ACC112 (cell line): ENCODE measurements around the gene ZFAND4.
"Not testable (repeated sequence)": the region's sequence is repeated elsewhere in the genome, so short reads cannot be mapped to it uniquely, and the experiment has no call there.

Source experiments
- H2AFZ ChIP-seq: fragments of 200-600 bp; sonication (generic); one replicate; pipeline ENCODE4 v1.6.0; 2017; ENCODE audit warnings: antibody characterized with exemption, low read length; ENCODE audit not compliant: unreplicated experiment
- H3K27ac ChIP-seq: fragments of 200-600 bp; sonication (generic); 2 replicates; pipeline ENCODE4 v1.5.1; 2014; ENCODE audit warnings: low read depth, mild to moderate bottlenecking, antibody characterized with exemption, low read length, moderate library complexity
- H3K27me3 ChIP-seq: fragments of 200-600 bp; sonication (generic); 2 replicates; pipeline ENCODE4 v1.6.1; 2014; ENCODE audit warnings: mild to moderate bottlenecking, antibody characterized with exemption, low read length, moderate library complexity, mixed read lengths; ENCODE audit not compliant: insufficient read depth
- H3K36me3 ChIP-seq: fragments of 200-600 bp; sonication (generic); 2 replicates; pipeline ENCODE4 v1.6.1; 2016; ENCODE audit warnings: mild to moderate bottlenecking, antibody characterized with exemption, low read length, moderate library complexity, mixed read lengths; ENCODE audit not compliant: insufficient read depth
- H3K4me1 ChIP-seq: fragments of 200-600 bp; sonication (generic); one replicate; pipeline ENCODE4 v1.6.1; 2016; ENCODE audit warnings: low read length, mixed read lengths; ENCODE audit not compliant: insufficient read depth, unreplicated experiment, control insufficient read depth
- H3K4me3 ChIP-seq: fragments of 200-600 bp; sonication (generic); 2 replicates; pipeline ENCODE4 v1.5.1; 2014; ENCODE audit warnings: mild to moderate bottlenecking, low read depth, low read length
- H3K79me2 ChIP-seq: fragments of 200-600 bp; sonication (generic); one replicate; pipeline ENCODE4 v1.6.0; 2016; ENCODE audit warnings: low read length; ENCODE audit not compliant: control insufficient read depth, unreplicated experiment, insufficient read depth

ZFAND4 gene

DNA sequence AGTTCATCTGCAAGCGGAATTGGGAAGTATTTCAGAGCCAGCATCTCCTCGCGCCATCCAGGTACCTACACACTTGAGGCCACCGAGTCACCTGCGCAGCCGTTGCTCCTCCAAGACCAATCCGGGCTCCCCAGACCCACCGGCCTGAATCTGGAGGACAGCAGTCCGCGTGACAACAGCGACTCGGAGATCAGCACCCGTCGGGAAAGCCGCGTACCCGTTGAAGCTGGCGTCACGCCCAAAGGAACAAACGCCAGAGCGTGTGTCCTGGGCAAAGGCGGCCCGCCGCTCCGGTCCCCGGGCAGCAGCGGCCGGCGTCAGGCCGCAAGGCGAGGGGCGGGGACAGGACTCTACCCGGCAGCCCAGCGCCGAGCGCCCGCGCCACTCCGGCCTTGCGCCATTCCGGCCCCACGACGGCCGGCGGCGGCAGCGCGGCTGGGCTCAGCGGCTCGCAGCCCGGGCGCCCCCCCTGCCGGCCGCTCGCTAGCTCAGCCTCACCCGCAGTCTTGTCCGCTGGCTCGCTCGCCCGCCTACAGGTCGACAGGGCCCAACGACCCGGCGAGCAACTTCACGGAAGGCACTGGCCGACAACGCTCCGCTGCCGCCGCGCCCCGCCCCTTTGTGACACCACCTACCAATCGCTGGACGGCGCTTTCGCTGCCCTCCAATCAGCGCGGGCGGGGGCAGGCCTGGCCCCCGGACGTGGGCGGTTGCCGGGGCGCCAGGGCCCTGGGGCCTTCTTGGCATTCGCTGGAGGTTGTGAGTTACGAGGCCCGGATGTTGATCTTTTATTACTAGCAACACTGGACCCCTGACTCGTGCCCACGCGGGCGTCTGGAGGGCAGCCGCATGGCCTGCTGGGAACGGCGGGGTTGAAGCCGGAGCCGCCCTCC lies at the start of gene ZFAND4:
Gene ZFAND4 (minus strand): TSS at position 592 of the 893 bp plus-strand sequence. CDS start 9,047 bp downstream, outside the sequence.
- H3K79me2 ChIP-seq = peaks cover 7% of the 10 kb centered on the region
- H3K36me3 ChIP-seq = no peaks in the 10 kb centered on the region
- peak within 1 kb of the TSS; percentile 93 for H3K4me3 ChIP-seq
- peak within 1 kb of the TSS; percentile 66 for H3K27ac ChIP-seq
- no peaks in the 10 kb centered on the region for H3K27me3 ChIP-seq
- peak within 1 kb of the TSS; percentile 98 for H2AFZ ChIP-seq
- no peaks in the 10 kb centered on the region for H3K4me1 ChIP-seq

DNA sequence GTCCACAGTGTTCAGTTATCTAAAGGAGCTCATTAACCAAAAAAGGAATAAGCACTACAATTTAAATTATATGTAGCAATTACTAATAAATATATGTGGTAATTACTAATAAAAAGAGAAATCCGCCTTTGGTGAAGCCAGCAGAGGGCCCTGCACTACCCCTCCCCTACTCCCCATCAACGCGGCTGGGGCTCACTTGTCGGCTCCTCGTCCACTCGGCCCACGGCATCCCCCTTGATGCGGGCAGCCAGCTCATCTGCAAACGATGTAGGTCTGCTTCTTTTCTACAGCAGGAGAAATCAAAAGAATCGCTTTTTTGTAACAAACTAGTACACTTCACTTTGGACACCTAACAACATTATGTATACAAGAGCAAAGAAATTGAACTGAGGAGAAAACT lies 48.9 kb upstream of the ZFAND4 start:
- not testable (repeated sequence) for H2AFZ ChIP-seq, H3K27me3 ChIP-seq, H3K4me3 ChIP-seq, H3K27ac ChIP-seq, H3K79me2 ChIP-seq, H3K36me3 ChIP-seq
- peaks cover 10% of the 10 kb centered on the region for H3K4me1 ChIP-seq

DNA sequence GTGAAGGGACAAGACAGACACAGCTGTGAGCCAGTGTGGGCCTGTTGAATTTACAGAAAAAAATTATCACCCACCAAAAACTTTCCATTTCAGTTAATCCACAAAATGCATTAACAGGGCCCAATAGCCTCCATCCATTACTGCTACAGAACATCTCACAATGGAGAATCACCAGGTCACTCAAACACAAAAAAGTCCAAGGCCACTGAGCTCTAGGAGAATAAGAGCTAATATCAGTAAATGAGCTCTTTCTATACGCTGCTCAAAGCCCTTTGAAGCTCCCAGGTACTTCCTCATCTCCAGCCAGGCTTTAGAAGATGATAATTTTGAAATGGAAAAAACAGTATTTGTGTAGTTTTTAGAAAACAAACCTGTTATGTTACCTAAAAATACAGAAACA lies 45.1 kb upstream of the ZFAND4 start:
- H3K36me3 ChIP-seq, H3K4me1 ChIP-seq, H3K27me3 ChIP-seq, H3K79me2 ChIP-seq, H3K4me3 ChIP-seq, H3K27ac ChIP-seq, H2AFZ ChIP-seq: not testable (repeated sequence)

DNA sequence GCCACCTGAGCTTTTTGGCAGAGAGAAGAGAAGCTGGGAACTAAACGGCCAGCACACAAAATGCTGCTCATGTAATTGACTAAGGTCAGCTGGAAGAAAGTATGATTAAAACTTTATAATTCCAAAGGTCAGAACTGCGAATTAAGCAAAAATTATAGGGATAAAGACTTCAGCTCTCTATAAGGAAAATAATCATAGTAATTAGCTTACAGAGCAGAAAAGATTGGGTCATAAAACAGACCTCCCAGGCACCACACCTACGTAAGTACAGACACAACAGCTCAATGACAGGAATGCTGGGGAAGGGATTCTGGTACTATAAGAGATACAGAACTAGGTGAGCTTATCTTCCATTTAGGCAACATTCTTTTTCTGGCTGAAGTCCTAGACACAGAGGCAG lies 44.5 kb upstream of the ZFAND4 start:
- not testable (repeated sequence) for H3K79me2 ChIP-seq, H3K27ac ChIP-seq, H3K27me3 ChIP-seq, H3K4me1 ChIP-seq, H3K36me3 ChIP-seq, H2AFZ ChIP-seq, H3K4me3 ChIP-seq

DNA sequence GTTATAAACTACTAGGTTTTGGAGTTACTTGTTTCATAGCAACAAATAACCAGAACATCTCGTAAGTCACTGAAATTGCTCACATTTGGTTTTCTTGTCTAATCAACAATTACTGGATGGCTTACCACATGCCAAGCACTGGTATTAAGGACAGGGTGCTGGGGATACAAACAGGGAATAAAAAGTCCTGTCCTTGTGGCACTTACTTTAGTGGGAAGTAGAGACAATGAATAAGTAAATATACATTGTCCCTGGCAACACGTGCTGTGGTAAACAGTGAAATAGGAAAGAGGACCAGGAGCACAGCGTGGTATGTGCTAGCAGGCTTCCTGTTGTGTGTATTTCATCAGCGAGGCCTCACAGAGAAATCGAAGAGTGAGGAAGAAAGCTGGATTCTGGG lies 38.7 kb upstream of the ZFAND4 start:
- H3K27me3 ChIP-seq, H2AFZ ChIP-seq, H3K4me3 ChIP-seq, H3K79me2 ChIP-seq, H3K4me1 ChIP-seq, H3K27ac ChIP-seq, H3K36me3 ChIP-seq: not testable (repeated sequence)

DNA sequence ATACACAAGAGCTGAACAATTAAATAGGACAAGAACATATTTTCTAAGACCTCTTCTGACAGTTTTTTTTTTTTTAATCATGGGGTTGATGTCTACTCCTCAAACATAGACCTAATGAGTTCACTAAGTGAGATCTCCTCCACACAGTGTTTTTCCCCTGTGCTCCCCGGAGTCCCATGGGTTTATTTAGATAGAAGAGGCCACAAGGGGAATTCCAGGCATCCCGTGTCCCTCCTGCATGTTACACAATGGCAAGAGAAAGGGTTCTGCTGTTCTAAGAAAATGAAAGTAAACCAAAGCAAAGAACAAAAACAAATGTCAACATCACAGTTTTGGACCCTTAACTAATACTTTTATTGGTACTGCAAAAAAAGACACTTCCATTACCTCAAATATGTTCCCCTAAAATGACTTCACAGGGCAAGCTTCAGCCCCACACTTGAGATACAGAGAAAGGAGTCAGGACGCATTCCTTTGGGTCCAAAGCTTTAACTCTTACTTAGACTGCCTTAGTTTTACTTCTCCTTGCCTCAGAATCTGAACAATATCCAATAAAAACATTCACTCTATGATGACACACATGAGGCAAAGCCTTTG lies 37.7 kb upstream of the ZFAND4 start:
- not testable (repeated sequence) for H3K36me3 ChIP-seq, H2AFZ ChIP-seq, H3K4me1 ChIP-seq, H3K79me2 ChIP-seq, H3K27me3 ChIP-seq, H3K4me3 ChIP-seq
- peak overlapping the region; percentile 70; the same call in 1 of the 2 replicates for H3K27ac ChIP-seq

DNA sequence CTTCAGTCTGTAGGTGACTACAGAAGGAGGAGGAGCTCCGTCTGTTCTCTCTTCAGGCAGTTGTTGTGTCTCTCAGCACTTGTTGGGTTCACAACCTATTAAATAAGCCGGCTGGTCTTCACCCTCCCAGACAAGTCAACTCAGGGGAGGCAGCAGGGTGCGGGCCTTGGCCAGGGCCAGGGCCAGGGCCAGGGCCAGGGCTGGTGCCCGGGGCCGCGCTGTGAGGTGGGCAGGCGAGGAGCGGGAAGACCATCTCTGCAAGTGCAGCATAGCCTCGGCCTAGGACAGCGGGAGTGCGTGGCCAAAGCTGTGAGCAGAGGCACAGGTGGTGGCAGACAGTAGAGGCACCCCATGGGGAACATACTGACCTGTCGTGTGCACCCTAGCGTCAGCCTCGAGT lies 5.9 kb upstream of the ZFAND4 start:
- not testable (repeated sequence) for H3K79me2 ChIP-seq, H3K27ac ChIP-seq, H3K4me3 ChIP-seq, H2AFZ ChIP-seq, H3K27me3 ChIP-seq, H3K36me3 ChIP-seq, H3K4me1 ChIP-seq

DNA sequence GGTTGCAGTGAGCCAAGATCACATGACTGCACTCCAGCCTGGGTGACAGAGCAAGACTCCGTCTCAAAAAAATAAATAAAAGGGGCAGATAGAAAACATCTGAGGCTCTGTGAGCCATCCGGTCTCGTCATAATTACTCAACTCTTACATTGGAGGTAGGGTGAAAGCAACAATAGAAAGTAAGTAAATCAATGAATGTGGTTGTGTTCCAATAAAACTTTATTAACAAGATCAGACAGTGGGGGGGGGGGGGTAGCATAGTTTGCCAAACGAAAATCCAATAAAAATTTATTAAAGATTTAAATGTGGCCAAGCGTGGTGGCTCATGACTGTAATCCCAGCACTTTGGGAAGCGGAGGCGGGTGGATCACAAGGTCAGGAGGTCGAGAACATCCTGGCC lies 2.8 kb upstream of the ZFAND4 start:
- H3K27ac ChIP-seq = no peak overlapping the region
- H3K4me3 ChIP-seq = no peak overlapping the region
- H2AFZ ChIP-seq = no peak overlapping the region
- H3K4me1 ChIP-seq = no peaks in the 10 kb centered on the region
- peaks cover 7% of the 10 kb centered on the region for H3K79me2 ChIP-seq
- no peaks in the 10 kb centered on the region for H3K36me3 ChIP-seq
- no peaks in the 10 kb centered on the region for H3K27me3 ChIP-seq

DNA sequence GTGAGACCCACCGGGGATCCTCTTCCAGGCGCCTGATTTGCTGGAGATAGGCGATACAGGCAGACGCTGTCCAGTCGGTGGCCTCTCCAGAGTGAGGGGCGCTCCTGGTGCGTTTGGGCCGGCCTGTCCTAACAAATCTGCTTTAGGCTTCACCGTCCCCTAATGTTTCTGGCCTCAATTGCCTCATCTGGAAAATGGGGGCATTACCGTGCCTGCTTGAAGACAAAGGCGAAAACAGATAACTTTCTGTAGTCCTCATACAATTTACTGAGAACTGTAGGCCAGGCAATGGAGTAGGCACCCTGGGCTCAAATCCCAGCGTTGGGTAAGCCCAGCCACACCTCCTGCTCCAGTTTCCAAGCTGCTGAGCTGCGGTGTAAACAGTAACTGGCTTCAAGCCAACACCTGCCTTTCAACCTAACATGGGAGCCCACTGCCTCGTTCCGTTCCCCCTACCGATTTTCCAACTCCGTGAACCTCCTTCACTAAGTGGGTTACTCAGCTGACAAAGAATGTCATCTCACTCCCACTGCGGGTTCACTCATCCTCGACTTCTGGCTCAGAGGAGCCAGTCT lies 589 bp upstream of the ZFAND4 start:
- Histone ChIP-seq H3K79me2 (peaks cover 7% of the 10 kb centered on the region), H2AFZ (peak overlapping the region; percentile 89), H3K36me3 (no peaks in the 10 kb centered on the region), H3K27me3 (no peaks in the 10 kb centered on the region), H3K4me1 (no peaks in the 10 kb centered on the region), H3K27ac (peak overlapping the region; percentile 66), H3K4me3 (peak overlapping the region; percentile 93)

DNA sequence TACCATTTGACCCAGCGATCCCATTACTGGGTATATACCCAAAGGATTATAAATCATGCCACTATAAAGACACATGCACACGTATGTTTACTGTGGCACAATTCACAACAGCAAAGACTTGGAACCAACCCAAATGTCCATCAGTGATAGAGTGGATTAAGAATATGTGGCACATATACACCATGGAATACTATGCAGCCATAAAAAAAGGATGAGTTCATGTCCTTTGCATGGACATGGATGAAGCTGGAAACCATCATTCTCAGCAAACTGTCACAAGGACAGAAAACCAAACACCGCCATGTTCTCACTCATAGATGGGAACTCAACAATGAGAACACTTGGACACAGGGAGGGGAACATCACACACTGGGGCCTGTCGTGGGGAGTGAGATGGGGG lies 1.3 kb downstream of the ZFAND4 start:
- not testable (repeated sequence) for H3K27ac ChIP-seq, H3K27me3 ChIP-seq, H3K36me3 ChIP-seq, H2AFZ ChIP-seq, H3K4me1 ChIP-seq, H3K79me2 ChIP-seq
- H3K4me3 ChIP-seq = peak overlapping the region; percentile 93

DNA sequence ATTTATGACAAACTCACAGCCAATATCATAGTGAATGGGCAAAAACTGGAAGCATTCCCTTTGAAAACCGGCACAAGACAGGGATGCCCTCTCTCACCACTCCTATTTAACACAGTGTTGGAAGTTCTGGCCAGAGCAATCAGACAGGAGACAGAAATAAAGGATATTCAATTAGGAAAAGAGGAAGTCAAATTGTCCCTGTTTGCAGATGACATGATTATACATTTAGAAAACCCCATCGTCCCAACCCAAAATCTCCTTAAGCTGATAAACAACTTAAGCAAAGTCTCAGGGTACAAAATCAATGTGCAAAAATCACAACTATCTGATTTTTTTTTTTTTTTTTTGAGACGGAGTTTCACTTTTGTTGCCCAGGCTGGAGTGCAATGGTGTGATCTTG lies 2.7 kb downstream of the ZFAND4 start:
- H3K36me3 ChIP-seq, H3K27ac ChIP-seq, H3K4me1 ChIP-seq, H3K27me3 ChIP-seq, H3K4me3 ChIP-seq, H3K79me2 ChIP-seq, H2AFZ ChIP-seq: not testable (repeated sequence)
